Astrocyte (in vitro differentiated cells and primary cell): Measurements from ENCODE around the gene TGFB2. TPM values are rescaled to one million over a fixed set of nuclear protein-coding genes. Genes with fewer than 3 reads are reported as not detected.

Experiments
- DNase-seq: peaks from one replicate; pipeline ENCODE4 v3.0.0-alpha.2; 2010; ENCODE audit warnings: low read depth
- FAIRE-seq: peaks from 2 replicates; lab custom pipeline; 2011; peaks lifted over from hg19 to GRCh38; lab: Jason Lieb, UNC
- H2AFZ ChIP-seq: 2 replicates; pipeline ENCODE4 v1.6.0; 2012; ENCODE audit warnings: low read depth, low read length, inconsistent platforms
- H3K27ac ChIP-seq: 2 replicates; pipeline ENCODE4 v1.5.1; 2011; ENCODE audit warnings: low read depth, low read length, inconsistent platforms
- H3K27me3 ChIP-seq: 2 replicates; pipeline ENCODE4 v1.6.0; 2011; ENCODE audit warnings: low read length, inconsistent platforms; ENCODE audit not compliant: insufficient read depth
- H3K36me3 ChIP-seq: 2 replicates; pipeline ENCODE4 v1.5.1; 2011; ENCODE audit warnings: low read length, inconsistent platforms; ENCODE audit not compliant: insufficient read depth
- H3K4me1 ChIP-seq: 2 replicates; pipeline ENCODE4 v1.5.1; 2011; ENCODE audit warnings: low read length, inconsistent platforms; ENCODE audit not compliant: insufficient read depth
- H3K4me2 ChIP-seq: 2 replicates; pipeline ENCODE4 v1.6.0; 2012; ENCODE audit warnings: low read length, inconsistent platforms
- H3K4me3 ChIP-seq: 2 replicates; pipeline ENCODE4 v1.5.1; 2011; ENCODE audit warnings: low read depth, mild to moderate bottlenecking, low read length, inconsistent platforms; ENCODE audit not compliant: insufficient read depth
- H3K79me2 ChIP-seq: 2 replicates; pipeline ENCODE4 v1.6.0; 2012; ENCODE audit warnings: mild to moderate bottlenecking, low read length, inconsistent platforms; ENCODE audit not compliant: insufficient read depth
- H3K9ac ChIP-seq: 2 replicates; pipeline ENCODE4 v1.6.0; 2012; ENCODE audit warnings: mild to moderate bottlenecking, low read length, inconsistent platforms
- H3K9me3 ChIP-seq: 2 replicates; pipeline ENCODE4 v1.5.1; 2012; ENCODE audit warnings: low read depth, mild to moderate bottlenecking, low read length, inconsistent platforms; ENCODE audit not compliant: insufficient read depth
- H4K20me1 ChIP-seq: 2 replicates; pipeline ENCODE4 v1.6.0; 2012; ENCODE audit warnings: low read length, inconsistent platforms; ENCODE audit not compliant: insufficient read depth
- H3K27ac Mint-ChIP-seq: one replicate; pipeline ENCODE4 v1.8.0; 2021; ENCODE audit warnings: mild to moderate bottlenecking, mixed read lengths; ENCODE audit not compliant: unreplicated experiment
- H3K27me3 Mint-ChIP-seq: one replicate; pipeline ENCODE4 v1.8.0; 2021; ENCODE audit warnings: low read depth, mixed read lengths; ENCODE audit not compliant: unreplicated experiment
- H3K36me3 Mint-ChIP-seq: one replicate; pipeline ENCODE4 v1.8.0; 2021; ENCODE audit warnings: low read depth, mixed read lengths; ENCODE audit not compliant: unreplicated experiment
- H3K4me1 Mint-ChIP-seq: one replicate; pipeline ENCODE4 v1.8.0; 2021; ENCODE audit warnings: low read depth, mixed read lengths; ENCODE audit not compliant: unreplicated experiment
- H3K4me3 Mint-ChIP-seq: one replicate; pipeline ENCODE4 v1.8.0; 2021; ENCODE audit warnings: mild to moderate bottlenecking, moderate library complexity, mixed read lengths; ENCODE audit not compliant: unreplicated experiment
- H3K9me3 Mint-ChIP-seq: one replicate; pipeline ENCODE4 v1.8.0; 2021; ENCODE audit warnings: mild to moderate bottlenecking, mixed read lengths; ENCODE audit not compliant: unreplicated experiment
- EZH2 ChIP-seq: IDR thresholded peaks from 2 replicates; pipeline ENCODE4 v1.6.1; 2012; ENCODE audit warnings: mild to moderate bottlenecking, low read length, inconsistent platforms; ENCODE audit not compliant: insufficient read depth
- total RNA-seq: library from RNA; stranded (reverse); gene quantifications from 2 replicates; pipeline ENCODE4 v1.2.1, GENCODE V29; 2021
- TF ChIP-seq, protein P1 (sequence below): IDR thresholded peaks from 2 replicates; pipeline ENCODE4 v1.5.1; 2011; ENCODE audit warnings: low read depth, mild to moderate bottlenecking, inconsistent platforms, low read length, moderate library complexity; ENCODE audit not compliant: insufficient read depth

The TGFB2 gene
- total RNA-seq, 1 donor from 2014 or later: 330 TPM

DNA sequence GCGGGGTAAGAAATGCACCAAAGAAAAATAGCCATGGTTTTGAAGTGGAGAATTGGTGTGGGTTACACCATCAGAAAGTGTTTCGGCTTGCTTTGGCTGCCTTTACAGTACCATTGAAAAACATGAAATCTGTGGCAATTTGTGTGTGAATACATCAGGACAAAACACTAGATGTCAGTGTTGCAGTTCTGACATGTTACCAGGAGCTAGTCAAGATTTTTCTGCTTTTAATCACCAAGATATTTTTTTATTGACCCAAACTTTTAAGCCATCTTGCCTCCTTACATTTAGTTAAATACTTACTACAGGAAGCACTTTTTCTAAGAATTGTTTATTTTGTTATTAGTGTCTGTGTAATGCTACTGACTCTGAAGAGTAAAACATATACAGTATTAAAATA is 45.7 kb upstream of the TGFB2 start:
- DNase-seq: peak; percentile 56

DNA sequence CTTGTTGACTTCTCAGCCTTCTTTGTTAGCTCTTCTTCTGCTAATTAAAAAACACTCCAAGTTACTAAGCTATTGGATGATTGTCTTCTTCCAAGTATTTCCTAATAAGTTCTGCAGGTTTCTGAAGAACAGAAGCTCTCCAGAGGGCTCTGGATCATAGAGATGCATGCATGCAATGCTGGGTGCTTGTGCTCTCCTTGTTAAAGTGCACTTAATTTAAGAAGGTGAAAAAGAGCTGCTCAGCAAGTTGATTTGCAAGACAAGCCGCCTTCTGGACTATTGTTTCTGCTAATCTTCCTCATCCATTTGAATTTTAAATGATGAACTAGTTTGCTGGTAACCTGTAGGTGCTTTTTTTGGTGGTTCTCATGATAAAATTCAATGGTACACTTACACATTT is 43.9 kb upstream of the TGFB2 start:
- no peak for TF ChIP-seq EZH2
- TF ChIP-seq, protein P1, sequence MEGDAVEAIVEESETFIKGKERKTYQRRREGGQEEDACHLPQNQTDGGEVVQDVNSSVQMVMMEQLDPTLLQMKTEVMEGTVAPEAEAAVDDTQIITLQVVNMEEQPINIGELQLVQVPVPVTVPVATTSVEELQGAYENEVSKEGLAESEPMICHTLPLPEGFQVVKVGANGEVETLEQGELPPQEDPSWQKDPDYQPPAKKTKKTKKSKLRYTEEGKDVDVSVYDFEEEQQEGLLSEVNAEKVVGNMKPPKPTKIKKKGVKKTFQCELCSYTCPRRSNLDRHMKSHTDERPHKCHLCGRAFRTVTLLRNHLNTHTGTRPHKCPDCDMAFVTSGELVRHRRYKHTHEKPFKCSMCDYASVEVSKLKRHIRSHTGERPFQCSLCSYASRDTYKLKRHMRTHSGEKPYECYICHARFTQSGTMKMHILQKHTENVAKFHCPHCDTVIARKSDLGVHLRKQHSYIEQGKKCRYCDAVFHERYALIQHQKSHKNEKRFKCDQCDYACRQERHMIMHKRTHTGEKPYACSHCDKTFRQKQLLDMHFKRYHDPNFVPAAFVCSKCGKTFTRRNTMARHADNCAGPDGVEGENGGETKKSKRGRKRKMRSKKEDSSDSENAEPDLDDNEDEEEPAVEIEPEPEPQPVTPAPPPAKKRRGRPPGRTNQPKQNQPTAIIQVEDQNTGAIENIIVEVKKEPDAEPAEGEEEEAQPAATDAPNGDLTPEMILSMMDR: no peak

More for the DNA sequence above, 45.7 kb upstream of the TGFB2 start:
- H3K27ac ChIP-seq: no peak overlapping the region
- peaks cover under 1% of the 10 kb centered on the region for H3K4me1 ChIP-seq
- Mint-ChIP-seq H3K4me1 (peaks cover 20% of the 10 kb centered on the region), H3K27ac (no peak overlapping the region), H3K4me3 (no peak overlapping the region), H3K9me3 (no peaks in the 10 kb centered on the region), H3K36me3 (peaks cover 3% of the 10 kb centered on the region), H3K27me3 (no peaks in the 10 kb centered on the region)
- H3K4me2 ChIP-seq: no peak overlapping the region
- peaks cover 45% of the 10 kb centered on the region for H3K79me2 ChIP-seq
- H2AFZ ChIP-seq: no peak overlapping the region
- no peaks in the 10 kb centered on the region for H3K36me3 ChIP-seq
- FAIRE-seq: peak; percentile 60
- H3K27me3 ChIP-seq: no peaks in the 10 kb centered on the region
- H3K9me3 ChIP-seq: no peaks in the 10 kb centered on the region
- no peak for TF ChIP-seq EZH2
- TF ChIP-seq, protein P1: peak; percentile 66
- no peak overlapping the region for H3K4me3 ChIP-seq
- H3K9ac ChIP-seq: no peak overlapping the region
- peaks cover 2% of the 10 kb centered on the region for H4K20me1 ChIP-seq

DNA sequence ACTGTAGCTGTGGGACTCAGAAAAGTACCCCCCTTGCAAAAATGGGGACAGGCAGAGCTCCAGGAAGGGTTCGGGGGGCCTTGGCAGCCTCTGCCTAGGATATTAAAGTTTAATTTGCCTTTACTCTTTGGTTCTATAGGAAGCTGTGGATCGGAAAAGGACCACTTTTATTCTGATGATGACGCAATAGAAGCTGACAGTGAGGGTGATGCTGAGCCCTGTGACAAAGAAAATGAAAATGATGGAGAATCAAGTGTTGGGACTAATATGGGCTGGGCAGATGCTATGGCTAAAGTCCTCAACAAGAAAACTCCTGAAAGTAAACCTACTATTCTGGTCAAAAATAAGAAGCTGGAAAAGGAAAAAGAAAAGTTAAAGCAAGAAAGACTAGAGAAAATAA is 43.0 kb upstream of the TGFB2 start:
- H3K27me3 Mint-ChIP-seq: no peaks in the 10 kb centered on the region
- no peak overlapping the region for H3K9ac ChIP-seq
- H4K20me1 ChIP-seq: peaks cover 2% of the 10 kb centered on the region
- no peak overlapping the region for H2AFZ ChIP-seq
- peaks cover 21% of the 10 kb centered on the region for H3K4me1 Mint-ChIP-seq
- H3K27ac Mint-ChIP-seq: no peak overlapping the region
- no peaks in the 10 kb centered on the region for H3K9me3 Mint-ChIP-seq
- no peak for TF ChIP-seq EZH2
- TF ChIP-seq, protein P1: no peak
- peaks cover 3% of the 10 kb centered on the region for H3K36me3 Mint-ChIP-seq
- no peak overlapping the region for H3K27ac ChIP-seq
- H3K4me3 Mint-ChIP-seq: no peak overlapping the region
- DNase-seq (no peak), FAIRE-seq (no peak)
- H3K36me3 ChIP-seq: no peaks in the 10 kb centered on the region
- H3K4me1 ChIP-seq: peaks cover 4% of the 10 kb centered on the region
- H3K4me3 ChIP-seq: no peak overlapping the region
- no peaks in the 10 kb centered on the region for H3K27me3 ChIP-seq
- peaks cover 38% of the 10 kb centered on the region for H3K79me2 ChIP-seq
- H3K9me3 ChIP-seq: no peaks in the 10 kb centered on the region
- no peak overlapping the region for H3K4me2 ChIP-seq

More for the DNA sequence above, 43.9 kb upstream of the TGFB2 start:
- Mint-ChIP-seq H3K36me3 (peaks cover 3% of the 10 kb centered on the region), H3K27me3 (no peaks in the 10 kb centered on the region), H3K4me1 (peaks cover 26% of the 10 kb centered on the region), H3K27ac (no peak overlapping the region), H3K4me3 (no peak overlapping the region), H3K9me3 (no peaks in the 10 kb centered on the region)
- H3K27me3 ChIP-seq: no peaks in the 10 kb centered on the region
- no peak for DNase-seq
- no peaks in the 10 kb centered on the region for H3K9me3 ChIP-seq
- H2AFZ ChIP-seq: no peak overlapping the region
- FAIRE-seq: no peak
- peaks cover 43% of the 10 kb centered on the region for H3K79me2 ChIP-seq
- no peak overlapping the region for H3K4me3 ChIP-seq
- no peak overlapping the region for H3K9ac ChIP-seq
- H3K4me1 ChIP-seq: peaks cover 4% of the 10 kb centered on the region
- H3K4me2 ChIP-seq: no peak overlapping the region
- peaks cover 2% of the 10 kb centered on the region for H4K20me1 ChIP-seq
- no peak overlapping the region for H3K27ac ChIP-seq
- no peaks in the 10 kb centered on the region for H3K36me3 ChIP-seq
